CD4-positive, alpha-beta T cell (primary cell): Measurements from ENCODE around the gene FGFR3. TPM values are rescaled to one million over a fixed set of nuclear protein-coding genes. Genes with fewer than 3 reads are reported as not detected.

Experiments used
- ATAC-seq: fragments of 200-7000 bp; cut with Tn5 transposase; one replicate; pipeline ENCODE4 v1.10.0; 2022; ENCODE audit warnings: mild to moderate bottlenecking; ENCODE audit not compliant: poor library complexity
- CTCF ChIA-PET: fragments of 350-600 bp; sonication (Branson Sonifier 250); formaldehyde crosslinking; loops from one replicate; lab custom pipeline; 2021; ENCODE audit warnings: antibody characterized with exemption, inconsistent platforms; lab: Charles Lee
- POLR2A ChIA-PET: fragments of 350-600 bp; sonication (Branson Sonifier 250); formaldehyde crosslinking; loops from one replicate; lab custom pipeline; 2021; ENCODE audit warnings: antibody characterized with exemption, inconsistent platforms; lab: Charles Lee
- DNase-seq, 14 experiments: peaks; one replicate each; pipeline ENCODE4 v3.0.0-alpha.2; 2013 to 2020; ENCODE audit warnings: mixed read lengths in 2 of 14
- H3K27ac ChIP-seq, 2 donors: one replicate each; pipeline versions ENCODE4 v1.5.1 to v1.7.0; 2013; ENCODE audit warnings: low read length in 2 of 2, low read depth in 1 of 2, mild to moderate bottlenecking in 1 of 2
- H3K27me3 ChIP-seq, 2 experiments: 1 replicate in 1 of 2; 2 replicates in 1 of 2; pipeline versions ENCODE4 v1.6.1 to v1.7.0; 2013; ENCODE audit warnings: low read length in 2 of 2, control low read depth in 1 of 2, mild to moderate bottlenecking in 1 of 2, moderate library complexity in 1 of 2; ENCODE audit not compliant: insufficient read depth in 2 of 2, control insufficient read depth in 1 of 2
- H3K36me3 ChIP-seq: one replicate; pipeline ENCODE4 v1.6.1; 2013; ENCODE audit warnings: low read length, control low read depth; ENCODE audit not compliant: insufficient read depth
- H3K4me1 ChIP-seq: one replicate; pipeline ENCODE4 v1.6.1; 2013; ENCODE audit warnings: low read length, control low read depth; ENCODE audit not compliant: insufficient read depth
- H3K4me3 ChIP-seq: one replicate; pipeline ENCODE4 v1.5.1; 2013; ENCODE audit warnings: mild to moderate bottlenecking, low read length, moderate library complexity
- H3K9me3 ChIP-seq, 2 experiments: 1 replicate in 1 of 2; 2 replicates in 1 of 2; pipeline versions ENCODE4 v1.6.1 to v1.7.0; 2013; ENCODE audit warnings: low read length in 2 of 2, mild to moderate bottlenecking in 2 of 2, control low read depth in 1 of 2, moderate library complexity in 1 of 2; ENCODE audit not compliant: control insufficient read depth in 1 of 2, insufficient read depth in 1 of 2
- H3K27ac Mint-ChIP-seq: one replicate; pipeline ENCODE4 v1.8.0; 2020; ENCODE audit warnings: mixed read lengths
- H3K27me3 Mint-ChIP-seq: one replicate; pipeline ENCODE4 v1.8.0; 2021; ENCODE audit warnings: mixed read lengths
- H3K36me3 Mint-ChIP-seq: one replicate; pipeline ENCODE4 v1.8.0; 2021; ENCODE audit warnings: low read depth, mixed read lengths
- H3K4me1 Mint-ChIP-seq: one replicate; pipeline ENCODE4 v1.8.0; 2021; ENCODE audit warnings: low read depth, mixed read lengths
- H3K4me3 Mint-ChIP-seq: one replicate; pipeline ENCODE4 v1.8.0; 2020; ENCODE audit warnings: mild to moderate bottlenecking, mixed read lengths
- H3K9me3 Mint-ChIP-seq: one replicate; pipeline ENCODE4 v1.8.0; 2020; ENCODE audit warnings: mixed read lengths
- intact Hi-C, 2 experiments: fragments of 100-400 bp; cut with DNase I in 1 of 2; cut with micrococcal nuclease in 1 of 2; formaldehyde crosslinking; loops; one replicate each; pipeline versions ENCODE4 v1.15.1 to v1.9.0; 2023 to 2025; cut with DNase I, micrococcal nuclease
- total RNA-seq, 174 experiments: library from RNA in 2 of 174; stranded (reverse) in 2 of 174; gene quantifications; one replicate each; pipeline ENCODE4 v1.2.3 and lab custom pipeline; 2021 to 2026
- TF ChIP-seq, protein P1 (sequence below): fragments of 200-600 bp; IDR thresholded peaks from one replicate; pipeline ENCODE4 v1.8.0; 2022; ENCODE audit warnings: antibody characterized with exemption, mild to moderate bottlenecking

Gene FGFR3
- total RNA-seq, 2 experiments from 2014 or later: 0.33 TPM; not detected in 1

DNA sequence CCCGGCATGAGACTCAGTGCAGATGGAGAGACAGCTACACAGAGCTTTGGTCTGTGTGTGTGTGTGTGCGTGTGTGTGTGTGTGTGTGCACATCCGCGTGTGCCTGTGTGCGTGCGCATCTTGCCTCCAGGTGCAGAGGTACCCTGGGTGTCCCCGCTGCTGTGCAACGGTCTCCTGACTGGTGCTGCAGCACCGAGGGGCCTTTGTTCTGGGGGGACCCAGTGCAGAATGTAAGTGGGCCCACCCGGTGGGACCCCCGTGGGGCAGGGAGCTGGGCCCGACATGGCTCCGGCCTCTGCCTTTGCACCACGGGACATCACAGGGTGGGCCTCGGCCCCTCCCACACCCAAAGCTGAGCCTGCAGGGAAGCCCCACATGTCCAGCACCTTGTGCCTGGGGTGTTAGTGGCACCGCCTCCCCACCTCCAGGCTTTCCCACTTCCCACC lies 14.3 kb downstream of the FGFR3 start:
- H3K4me1 ChIP-seq: no peaks in the 10 kb centered on the region
- intact Hi-C loops: no loop called here
- Mint-ChIP-seq H3K4me1 (no peaks in the 10 kb centered on the region), H3K27ac (no peak overlapping the region), H3K27me3 (no peaks in the 10 kb centered on the region), H3K36me3 (peaks cover 2% of the 10 kb centered on the region), H3K9me3 (no peaks in the 10 kb centered on the region), H3K4me3 (no peak overlapping the region)
- H3K27ac ChIP-seq: no peak overlapping the region
- no peaks in the 10 kb centered on the region for H3K36me3 ChIP-seq
- TF ChIP-seq, protein P1, sequence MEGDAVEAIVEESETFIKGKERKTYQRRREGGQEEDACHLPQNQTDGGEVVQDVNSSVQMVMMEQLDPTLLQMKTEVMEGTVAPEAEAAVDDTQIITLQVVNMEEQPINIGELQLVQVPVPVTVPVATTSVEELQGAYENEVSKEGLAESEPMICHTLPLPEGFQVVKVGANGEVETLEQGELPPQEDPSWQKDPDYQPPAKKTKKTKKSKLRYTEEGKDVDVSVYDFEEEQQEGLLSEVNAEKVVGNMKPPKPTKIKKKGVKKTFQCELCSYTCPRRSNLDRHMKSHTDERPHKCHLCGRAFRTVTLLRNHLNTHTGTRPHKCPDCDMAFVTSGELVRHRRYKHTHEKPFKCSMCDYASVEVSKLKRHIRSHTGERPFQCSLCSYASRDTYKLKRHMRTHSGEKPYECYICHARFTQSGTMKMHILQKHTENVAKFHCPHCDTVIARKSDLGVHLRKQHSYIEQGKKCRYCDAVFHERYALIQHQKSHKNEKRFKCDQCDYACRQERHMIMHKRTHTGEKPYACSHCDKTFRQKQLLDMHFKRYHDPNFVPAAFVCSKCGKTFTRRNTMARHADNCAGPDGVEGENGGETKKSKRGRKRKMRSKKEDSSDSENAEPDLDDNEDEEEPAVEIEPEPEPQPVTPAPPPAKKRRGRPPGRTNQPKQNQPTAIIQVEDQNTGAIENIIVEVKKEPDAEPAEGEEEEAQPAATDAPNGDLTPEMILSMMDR: no peak
- no peak for ATAC-seq
- H3K9me3 ChIP-seq: peaks cover 0 to 4% of the 10 kb centered on the region in 2 experiments
- no peaks in the 10 kb centered on the region for H3K27me3 ChIP-seq
- ChIA-PET CTCF (no interaction called here), POLR2A (interaction anchor here (0.6 kb wide), 1 partner anchor 90 kb away, joined by 4 read pairs; no protein-coding TSS in a partner anchor)
- no peak overlapping the region for H3K4me3 ChIP-seq
- no peak for DNase-seq

DNA sequence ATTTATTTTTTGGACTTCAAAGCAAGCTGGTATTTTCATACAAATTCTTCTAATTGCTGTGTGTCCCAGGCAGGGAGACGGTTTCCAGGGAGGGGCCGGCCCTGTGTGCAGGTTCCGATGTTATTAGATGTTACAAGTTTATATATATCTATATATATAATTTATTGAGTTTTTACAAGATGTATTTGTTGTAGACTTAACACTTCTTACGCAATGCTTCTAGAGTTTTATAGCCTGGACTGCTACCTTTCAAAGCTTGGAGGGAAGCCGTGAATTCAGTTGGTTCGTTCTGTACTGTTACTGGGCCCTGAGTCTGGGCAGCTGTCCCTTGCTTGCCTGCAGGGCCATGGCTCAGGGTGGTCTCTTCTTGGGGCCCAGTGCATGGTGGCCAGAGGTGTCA lies 15.3 kb downstream of the FGFR3 start:
- H3K27ac ChIP-seq: no peak overlapping the region
- Mint-ChIP-seq H3K27me3 (no peaks in the 10 kb centered on the region), H3K27ac (no peak overlapping the region), H3K4me1 (no peaks in the 10 kb centered on the region), H3K9me3 (no peaks in the 10 kb centered on the region), H3K36me3 (peaks cover 10% of the 10 kb centered on the region), H3K4me3 (no peak overlapping the region)
- H3K4me3 ChIP-seq: no peak overlapping the region
- ATAC-seq (no peak), DNase-seq (no peak)
- TF ChIP-seq, protein P1: no peak
- intact Hi-C loops: no loop called here
- no peaks in the 10 kb centered on the region for H3K36me3 ChIP-seq
- no peaks in the 10 kb centered on the region for H3K27me3 ChIP-seq
- ChIA-PET POLR2A (no interaction called here), CTCF (no interaction called here)
- peaks cover 0 to 4% of the 10 kb centered on the region in 2 experiments for H3K9me3 ChIP-seq
- no peaks in the 10 kb centered on the region for H3K4me1 ChIP-seq

DNA sequence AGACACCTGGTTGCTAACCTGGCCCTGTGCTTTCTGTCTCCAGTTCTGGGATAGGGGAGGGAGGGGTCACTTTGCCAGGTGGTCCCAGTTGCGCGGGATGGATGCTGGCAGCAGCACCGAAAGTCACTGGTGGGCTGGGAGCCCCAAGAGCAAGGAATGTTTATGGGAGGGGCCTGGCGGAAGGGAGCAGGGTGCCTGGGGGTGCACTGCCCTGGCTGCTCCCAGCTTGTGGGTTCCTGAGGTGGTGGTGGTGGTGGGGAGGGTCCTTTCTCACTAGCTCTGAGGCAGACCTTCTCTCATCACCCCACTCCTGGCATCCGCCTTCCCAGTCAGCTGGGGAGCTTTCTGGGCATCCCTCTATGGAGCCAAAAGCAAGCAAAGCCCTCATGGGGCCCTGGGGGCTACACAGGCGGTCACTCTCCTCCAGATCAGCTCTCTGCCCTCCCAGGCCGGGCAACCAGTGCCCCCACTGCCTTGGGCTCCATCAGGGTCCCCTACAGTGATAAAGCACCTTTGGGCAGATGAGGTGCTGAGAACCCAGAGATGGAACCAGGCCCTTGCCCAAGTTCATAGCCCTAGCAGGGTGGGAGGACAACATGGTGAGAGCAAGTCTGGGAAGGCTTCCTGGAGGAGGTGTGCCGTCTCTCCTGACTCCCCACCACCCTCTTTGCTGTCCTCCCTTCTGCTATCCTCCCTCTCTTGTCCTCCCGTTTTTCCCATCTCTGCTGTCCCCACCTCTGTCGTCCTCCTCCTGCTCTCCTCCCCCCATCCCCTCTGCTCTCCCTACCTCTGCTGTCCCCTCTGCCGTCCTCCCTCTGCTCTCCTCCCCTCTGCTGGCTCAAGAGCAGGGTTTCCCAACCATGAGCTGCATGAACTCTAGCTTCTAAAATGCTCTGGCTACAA lies 16.0 kb downstream of the FGFR3 start:
- Histone ChIP-seq H3K4me1 (no peaks in the 10 kb centered on the region), H3K27me3 (no peaks in the 10 kb centered on the region), H3K4me3 (no peak overlapping the region), H3K36me3 (peaks cover 4% of the 10 kb centered on the region), H3K9me3 (peaks cover 0 to 4% of the 10 kb centered on the region in 2 experiments), H3K27ac (no peak overlapping the region)
- H3K4me3 Mint-ChIP-seq: no peak overlapping the region
- POLR2A ChIA-PET: no interaction called here
- no peak for ATAC-seq
- no peaks in the 10 kb centered on the region for H3K9me3 Mint-ChIP-seq
- CTCF ChIA-PET: interaction anchor here (1.2 kb wide), 1 partner anchor 63 kb away, joined by 5 read pairs; no protein-coding TSS in a partner anchor
- no peak for DNase-seq
- TF ChIP-seq, protein P1: no peak
- no peak overlapping the region for H3K27ac Mint-ChIP-seq
- H3K4me1 Mint-ChIP-seq: no peaks in the 10 kb centered on the region
- peaks cover 15% of the 10 kb centered on the region for H3K36me3 Mint-ChIP-seq
- H3K27me3 Mint-ChIP-seq: no peaks in the 10 kb centered on the region
- intact Hi-C loops: no loop called here
